Measurements from ENCODE around the gene ACTN2. TPM values are rescaled to one million over a fixed set of nuclear protein-coding genes. Genes with fewer than 3 reads are reported as not detected.
A peak's percentile ranks its signal among the peaks of the same experiment; 100 is the strongest.

The ACTN2 gene
- total RNA-seq, 1 donor from 2014 or later, result 2,454 TPM

- intact Hi-C loops (cut with micrococcal nuclease), result no loop called here
- no peaks in the 10 kb centered on the region for H3K27me3 ChIP-seq (ENCODE audit: low read depth)
- TF ChIP-seq, protein P1, sequence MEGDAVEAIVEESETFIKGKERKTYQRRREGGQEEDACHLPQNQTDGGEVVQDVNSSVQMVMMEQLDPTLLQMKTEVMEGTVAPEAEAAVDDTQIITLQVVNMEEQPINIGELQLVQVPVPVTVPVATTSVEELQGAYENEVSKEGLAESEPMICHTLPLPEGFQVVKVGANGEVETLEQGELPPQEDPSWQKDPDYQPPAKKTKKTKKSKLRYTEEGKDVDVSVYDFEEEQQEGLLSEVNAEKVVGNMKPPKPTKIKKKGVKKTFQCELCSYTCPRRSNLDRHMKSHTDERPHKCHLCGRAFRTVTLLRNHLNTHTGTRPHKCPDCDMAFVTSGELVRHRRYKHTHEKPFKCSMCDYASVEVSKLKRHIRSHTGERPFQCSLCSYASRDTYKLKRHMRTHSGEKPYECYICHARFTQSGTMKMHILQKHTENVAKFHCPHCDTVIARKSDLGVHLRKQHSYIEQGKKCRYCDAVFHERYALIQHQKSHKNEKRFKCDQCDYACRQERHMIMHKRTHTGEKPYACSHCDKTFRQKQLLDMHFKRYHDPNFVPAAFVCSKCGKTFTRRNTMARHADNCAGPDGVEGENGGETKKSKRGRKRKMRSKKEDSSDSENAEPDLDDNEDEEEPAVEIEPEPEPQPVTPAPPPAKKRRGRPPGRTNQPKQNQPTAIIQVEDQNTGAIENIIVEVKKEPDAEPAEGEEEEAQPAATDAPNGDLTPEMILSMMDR (IDR thresholded peaks at IDR 0.05; ENCODE audit: borderline replicate concordance), result peak; percentile 29
- H3K4me1 ChIP-seq, result peaks cover 49% of the 10 kb centered on the region
- peaks cover 58% of the 10 kb centered on the region for H3K36me3 ChIP-seq
- H3K27ac ChIP-seq (replicated peaks), result peak overlapping the region; percentile 69
- no peaks in the 10 kb centered on the region for H3K9me3 ChIP-seq (replicated peaks)
- no peak overlapping the region for H3K4me3 ChIP-seq
- DNase-seq, result no peak
Observed at GRCh38 chr1:236753516-236753915, 67.2 kb downstream of the ACTN2 start.

DNA sequence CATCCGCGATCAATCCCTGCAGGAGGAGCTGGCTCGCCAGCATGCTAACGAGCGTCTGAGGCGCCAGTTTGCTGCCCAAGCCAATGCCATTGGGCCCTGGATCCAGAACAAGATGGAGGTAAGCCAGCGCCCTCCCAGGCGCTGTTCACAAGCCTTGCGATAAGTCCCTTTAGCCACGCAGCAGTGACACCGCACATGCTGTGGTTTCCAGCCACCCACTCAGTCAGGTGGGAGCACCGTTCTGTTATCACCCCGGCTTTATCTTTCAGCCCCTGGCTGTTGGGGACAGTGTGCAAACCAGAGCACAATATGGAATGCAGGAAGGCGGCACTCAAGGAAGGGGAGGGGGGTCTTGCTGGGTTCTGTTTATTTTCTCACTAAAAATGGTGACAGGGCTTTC, 67.7 kb downstream of the ACTN2 start:
- Histone ChIP-seq H3K9me3 (replicated peaks) (no peaks in the 10 kb centered on the region), H3K4me1 (peaks cover 48% of the 10 kb centered on the region), H3K27me3 (ENCODE audit: low read depth) (no peaks in the 10 kb centered on the region), H3K36me3 (peaks cover 58% of the 10 kb centered on the region), H3K27ac (replicated peaks) (peak overlapping the region; percentile 69), H3K4me3 (no peak overlapping the region)
- intact Hi-C loops (cut with micrococcal nuclease), result no loop called here
- DNase-seq, result peak; percentile 60
- TF ChIP-seq, protein P1 (IDR thresholded peaks at IDR 0.05; ENCODE audit: borderline replicate concordance), result no peak

GRCh38 chr1:236754525-236755210, 68.4 kb downstream of the ACTN2 start:
- intact Hi-C loops (cut with micrococcal nuclease), result no loop called here
- H3K4me1 ChIP-seq, result peaks cover 53% of the 10 kb centered on the region
- peak overlapping the region; percentile 69 for H3K27ac ChIP-seq (replicated peaks)
- H3K9me3 ChIP-seq (replicated peaks), result no peaks in the 10 kb centered on the region
- DNase-seq, result no peak
- peaks cover 58% of the 10 kb centered on the region for H3K36me3 ChIP-seq
- no peaks in the 10 kb centered on the region for H3K27me3 ChIP-seq (ENCODE audit: low read depth)
- H3K4me3 ChIP-seq, result no peak overlapping the region
- TF ChIP-seq, protein P1 (IDR thresholded peaks at IDR 0.05; ENCODE audit: borderline replicate concordance), result no peak

GRCh38 chr1:236757640-236758039, 71.3 kb downstream of the ACTN2 start:
- H3K4me3 ChIP-seq, result no peak overlapping the region
- TF ChIP-seq, protein P1 (IDR thresholded peaks at IDR 0.05; ENCODE audit: borderline replicate concordance), result no peak
- no peak overlapping the region for H3K27ac ChIP-seq (replicated peaks)
- no peaks in the 10 kb centered on the region for H3K9me3 ChIP-seq (replicated peaks)
- intact Hi-C loops (cut with micrococcal nuclease), result no loop called here
- H3K36me3 ChIP-seq, result peaks cover 70% of the 10 kb centered on the region
- DNase-seq, result no peak
- peaks cover 36% of the 10 kb centered on the region for H3K4me1 ChIP-seq
- no peaks in the 10 kb centered on the region for H3K27me3 ChIP-seq (ENCODE audit: low read depth)

GRCh38 chr1:236759252-236759859, 73.1 kb downstream of the ACTN2 start:
- no peak for DNase-seq
- TF ChIP-seq, protein P1 (IDR thresholded peaks at IDR 0.05; ENCODE audit: borderline replicate concordance), result peak; percentile 70
- Histone ChIP-seq H3K9me3 (replicated peaks) (no peaks in the 10 kb centered on the region), H3K27ac (replicated peaks) (peak overlapping the region; percentile 30), H3K27me3 (ENCODE audit: low read depth) (no peaks in the 10 kb centered on the region), H3K36me3 (peaks cover 76% of the 10 kb centered on the region), H3K4me3 (no peak overlapping the region), H3K4me1 (peaks cover 20% of the 10 kb centered on the region)
- intact Hi-C loops (cut with micrococcal nuclease), result no loop called here

Data from left ventricle myocardium inferior (tissue), 1 donor.